GM12892 (cell line): ENCODE results near the gene SSH3.
A peak's percentile ranks its signal among the peaks of the same experiment; 100 is the strongest.

Source experiments
- POLR2AphosphoS5 ChIP-seq: IDR thresholded peaks from 2 replicates; pipeline ENCODE4 v1.6.1; 2011; ENCODE audit warnings: low read depth, low read length, control low read depth
- TAF1 ChIP-seq: IDR thresholded peaks from 2 replicates; pipeline ENCODE4 v1.6.1; 2011; ENCODE audit warnings: low read depth, mild to moderate bottlenecking, control low read depth, low read length, borderline replicate concordance

- TF ChIP-seq TAF1, result peak; percentile 76
- peak; percentile 91 for TF ChIP-seq POLR2AphosphoS5
Observed at GRCh38 chr11:67353317-67354074, 50.2 kb downstream of the SSH3 start, which contains the start of gene POLD4.
